ENCODE data around the gene SLX4IP. TPM values are rescaled to one million over a fixed set of nuclear protein-coding genes. Genes with fewer than 3 reads are reported as not detected.

SLX4IP gene
- total and polyA plus RNA-seq, 2 of the 13 experiments (the other 11 are each of a cell fraction or from before 2014, with no cell fraction given): 3.6 to 7.3 TPM

GRCh38 chr20:10541668-10542411 lies 106.7 kb downstream of the SLX4IP start (continued):
- TF ChIP-seq GRHL1 (CRISPR knock-in tag; conservative IDR thresholded peaks at IDR 0.05): no peak
- peak; percentile 50; the same call in 1 of the 2 replicates for TF ChIP-seq PPARG (CRISPR knock-in tag; conservative IDR thresholded peaks at IDR 0.05)
- peak; percentile 73; the same call in 1 of the 2 replicates for TF ChIP-seq ETV5 (CRISPR knock-in tag; IDR thresholded peaks at IDR 0.05; ENCODE audit: borderline replicate concordance)
- TF ChIP-seq ZNF792 (CRISPR knock-in tag; IDR thresholded peaks at IDR 0.05): 0 out of 2 replicates have a peak, but pooled peaks have one; percentile 48
- 0 out of 2 replicates have a peak, but pooled peaks have one; percentile 12 for TF ChIP-seq AKNA (CRISPR knock-in tag; IDR thresholded peaks at IDR 0.05; ENCODE audit: borderline replicate concordance)
- no peak for TF ChIP-seq HMGXB4 (CRISPR knock-in tag; IDR thresholded peaks at IDR 0.05; ENCODE audit: borderline replicate concordance in 1 of 2, low read depth in 1 of 2)
- TF ChIP-seq HINFP (CRISPR knock-in tag; IDR thresholded peaks at IDR 0.05; ENCODE audit: low read depth): no peak
- TF ChIP-seq ZFP37 (CRISPR knock-in tag; IDR thresholded peaks at IDR 0.05; ENCODE audit: borderline replicate concordance): no peak
- TF ChIP-seq ZBTB43 (CRISPR knock-in tag; conservative IDR thresholded peaks at IDR 0.05): 0 out of 2 replicates have a peak, but pooled peaks have one; percentile 34
- TF ChIP-seq GATAD2A (CRISPR knock-in tag; IDR thresholded peaks at IDR 0.05): peak; percentile 17; the same call in 1 of the 2 replicates
- TF ChIP-seq NAIF1 (CRISPR knock-in tag; IDR thresholded peaks at IDR 0.05; ENCODE audit: borderline replicate concordance): 0 out of 2 replicates have a peak, but pooled peaks have one; percentile 6
- 0 out of 2 replicates have a peak, but pooled peaks have one; percentile 54 for TF ChIP-seq ZMYM2 (CRISPR knock-in tag; IDR thresholded peaks at IDR 0.05)
- no peak for TF ChIP-seq RFXANK (CRISPR knock-in tag; IDR thresholded peaks at IDR 0.05)
- no peak for TF ChIP-seq JUNB (CRISPR knock-in tag; IDR thresholded peaks at IDR 0.05; ENCODE audit: borderline replicate concordance)
- TF ChIP-seq ZNF317 (CRISPR knock-in tag; IDR thresholded peaks at IDR 0.05): no peak
- TF ChIP-seq CEBPG (CRISPR knock-in tag; IDR thresholded peaks at IDR 0.05): 0 out of 2 replicates have a peak, but pooled peaks have one; percentile 16
- no peak for TF ChIP-seq ZNF780A (CRISPR knock-in tag; IDR thresholded peaks at IDR 0.05)
